HG03469 (cell line): ENCODE data around the gene MYB.

Experiments
- ATAC-seq: cut with Tn5 transposase; IDR thresholded peaks from one replicate; pipeline ENCODE4 v1.9.1; 2021; ENCODE audit warnings: mild to moderate bottlenecking, moderate library complexity, moderate number of reproducible peaks; ENCODE audit not compliant: unreplicated experiment

The MYB gene

GRCh38 chr6:135219346-135219745 lies 38.2 kb downstream of the MYB start:
- no peak for ATAC-seq

GRCh38 chr6:135221042-135221441 lies 39.9 kb downstream of the MYB start:
- ATAC-seq, result no peak

- ATAC-seq, result no peak
Observed at GRCh38 chr6:135221505-135221904, 40.4 kb downstream of the MYB start.

- no peak for ATAC-seq
Observed at GRCh38 chr6:135222623-135223022, 41.5 kb downstream of the MYB start.

- ATAC-seq, result no peak
Observed at GRCh38 chr6:135224037-135224647, 43.0 kb downstream of the MYB start.

GRCh38 chr6:135225911-135226310 lies 44.8 kb downstream of the MYB start:
- no peak for ATAC-seq

- peak; percentile 55 for ATAC-seq
Observed at GRCh38 chr6:135226537-135226936, 45.4 kb downstream of the MYB start.

DNA sequence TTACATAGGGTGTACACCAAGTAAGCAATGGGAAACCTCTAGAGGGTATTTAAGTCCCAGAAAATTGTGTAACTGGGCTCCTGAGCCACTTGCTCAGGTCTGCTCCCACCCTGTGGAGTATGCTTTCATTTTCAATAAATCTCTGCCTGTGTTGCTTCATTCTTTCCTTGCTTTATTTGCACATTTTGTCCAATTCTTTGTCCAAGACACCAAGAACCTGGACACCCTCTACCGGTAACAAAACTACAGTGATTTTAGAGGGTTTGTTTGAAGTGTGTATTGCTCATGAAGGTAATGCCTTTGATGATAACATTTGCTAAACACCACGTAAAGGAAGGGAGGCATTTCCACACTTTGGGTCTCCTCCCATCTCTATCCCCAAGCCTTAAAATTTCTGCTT lies 46.2 kb downstream of the MYB start:
- ATAC-seq, result no peak

DNA sequence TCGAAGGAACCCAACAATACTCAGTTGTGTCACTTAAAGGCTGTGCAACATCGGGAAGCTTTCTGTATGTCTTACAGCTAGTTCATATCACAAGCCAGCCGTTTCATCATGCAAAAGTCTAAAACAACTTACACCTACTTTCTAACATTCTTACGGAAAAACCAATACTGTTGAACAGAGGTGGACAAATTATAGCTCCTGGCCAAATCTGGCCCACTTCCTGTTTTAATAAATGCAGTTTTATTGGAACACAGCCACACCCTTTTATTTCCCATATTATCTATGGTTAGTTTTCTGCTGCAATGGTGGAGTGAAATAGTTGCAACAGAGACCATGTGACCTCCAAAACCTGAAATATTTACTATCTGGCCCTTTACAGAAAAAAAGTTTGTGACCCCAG lies 46.6 kb downstream of the MYB start:
- no peak for ATAC-seq

- peak; percentile 27 for ATAC-seq
Observed at GRCh38 chr6:135228486-135228885, 47.4 kb downstream of the MYB start.

- no peak for ATAC-seq
Observed at GRCh38 chr6:135229996-135230395, 48.9 kb downstream of the MYB start.

DNA sequence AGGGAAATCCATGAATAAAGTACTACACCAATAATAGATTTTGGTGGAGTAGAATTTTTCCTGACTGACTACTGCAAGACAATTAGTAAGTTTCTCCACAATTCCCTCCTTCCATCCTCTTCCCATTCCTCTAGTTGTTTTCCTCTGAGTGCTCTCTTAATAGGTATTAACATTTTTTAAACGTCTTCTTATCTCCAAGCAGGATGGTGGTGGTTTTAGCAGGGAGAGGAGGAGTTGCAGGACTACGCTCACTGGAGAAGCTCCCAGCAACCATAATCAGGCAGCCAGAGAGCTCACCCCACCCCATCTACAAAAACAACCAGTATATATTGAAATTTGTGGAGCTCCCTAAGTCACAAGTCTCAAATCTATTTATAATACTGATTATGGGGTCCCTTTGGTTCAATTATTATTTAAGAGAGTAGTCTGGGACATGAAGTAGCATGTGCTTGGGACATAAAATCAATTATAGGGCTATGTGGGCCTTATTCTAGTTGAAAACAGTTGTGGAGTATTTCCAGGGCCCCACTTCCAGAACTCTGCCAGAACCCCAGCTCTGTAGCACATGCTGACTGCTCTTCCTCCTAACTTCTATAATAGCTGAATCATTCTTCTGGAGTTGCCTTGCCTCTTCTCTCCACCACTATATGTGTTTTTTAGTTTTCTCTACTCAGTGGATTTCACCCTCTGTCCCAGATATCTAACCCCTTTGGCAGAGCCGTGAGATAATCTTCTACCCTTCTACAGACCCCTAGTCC lies 49.8 kb downstream of the MYB start:
- no peak for ATAC-seq

- ATAC-seq, result peak; percentile 27
Observed at GRCh38 chr6:135231469-135231844, 50.3 kb downstream of the MYB start.

- ATAC-seq, result no peak
Observed at GRCh38 chr6:135233686-135234491, 52.8 kb downstream of the MYB start.

- ATAC-seq, result no peak
Observed at GRCh38 chr6:135234492-135234780, 53.3 kb downstream of the MYB start.

DNA sequence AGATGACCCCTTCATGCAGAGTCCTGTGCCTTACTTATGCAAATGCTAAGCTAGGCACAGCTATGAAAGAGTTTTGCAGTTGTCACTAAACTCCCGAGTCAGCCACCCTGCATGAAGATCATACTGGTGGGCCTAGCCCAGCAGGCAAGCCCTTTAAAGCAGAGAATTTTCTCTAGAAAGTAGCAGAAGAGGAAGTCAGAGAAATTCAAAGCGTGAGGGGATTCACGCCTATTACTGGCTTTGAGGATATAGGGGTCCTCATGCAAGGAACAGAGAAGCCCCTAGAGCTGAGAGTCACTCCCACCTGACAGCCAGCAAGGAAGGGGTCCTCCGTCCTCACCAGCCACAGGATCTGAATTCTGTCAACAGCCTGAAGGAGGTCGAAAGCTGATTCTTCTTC lies 54.6 kb downstream of the MYB start:
- ATAC-seq, result no peak

DNA sequence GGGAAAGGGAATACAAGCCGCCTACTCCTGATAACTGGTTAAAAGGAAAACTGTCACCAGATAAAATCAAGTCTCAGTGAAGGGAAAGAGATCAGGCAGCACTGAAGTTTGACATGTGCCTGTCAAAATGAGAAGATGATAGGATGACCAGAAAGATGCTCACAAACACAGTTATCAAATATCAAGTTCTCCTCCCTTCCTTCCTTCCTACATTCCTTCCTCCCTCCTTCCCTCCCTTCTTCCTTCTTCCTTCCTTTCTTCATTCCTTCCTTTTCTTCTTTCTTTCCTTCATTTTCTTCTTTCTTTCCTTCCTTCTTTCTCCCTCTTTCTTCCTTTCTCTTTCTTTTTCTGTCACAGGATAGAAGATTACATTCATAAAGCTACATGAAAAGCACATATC lies 55.2 kb downstream of the MYB start:
- ATAC-seq, result no peak

DNA sequence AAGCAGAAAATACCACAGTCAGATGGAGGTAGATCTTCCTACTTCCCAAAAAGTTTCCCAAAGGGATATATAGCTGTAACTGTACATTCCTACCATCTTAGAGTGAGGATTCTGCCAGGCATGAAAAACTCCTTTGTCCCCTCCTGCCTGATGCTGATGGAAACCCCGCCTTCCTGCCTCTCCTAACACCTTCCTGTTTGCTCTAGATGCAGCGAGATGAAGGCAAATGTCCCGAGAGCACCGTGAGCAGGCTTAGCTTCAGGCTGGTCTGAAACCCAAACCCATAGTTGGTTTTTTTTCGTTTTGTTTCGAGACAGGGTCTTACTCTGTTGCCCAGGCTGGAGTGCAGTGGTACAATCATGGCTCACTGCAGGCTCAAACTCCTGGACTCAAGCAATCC lies 55.6 kb downstream of the MYB start:
- ATAC-seq, result no peak

- ATAC-seq, result no peak
Observed at GRCh38 chr6:135240711-135241110, 59.6 kb downstream of the MYB start.

- no peak for ATAC-seq
Observed at GRCh38 chr6:135243871-135244796, 63.0 kb downstream of the MYB start.

- ATAC-seq, result no peak
Observed at GRCh38 chr6:135244805-135245204, 63.7 kb downstream of the MYB start.
